Measurements from ENCODE around the gene TIAM2.

The TIAM2 gene

DNA sequence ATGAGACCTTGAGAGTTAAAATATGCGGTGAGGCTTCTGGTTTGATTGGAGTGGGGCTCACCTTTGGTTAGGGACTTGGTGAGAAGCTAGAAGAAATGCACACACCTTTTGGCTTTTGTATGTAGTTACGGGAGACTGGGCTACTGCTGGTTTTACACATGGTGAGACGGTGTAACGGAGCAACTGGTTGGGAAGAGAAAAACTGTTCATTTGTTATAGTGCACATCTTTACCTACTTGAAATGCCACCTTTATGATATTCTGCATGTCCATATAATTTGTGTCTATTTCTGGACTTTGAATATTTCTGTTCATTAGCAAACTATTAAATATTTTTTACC, 31.6 kb downstream of the TIAM2 start:
- DNase-seq = no peak

DNA sequence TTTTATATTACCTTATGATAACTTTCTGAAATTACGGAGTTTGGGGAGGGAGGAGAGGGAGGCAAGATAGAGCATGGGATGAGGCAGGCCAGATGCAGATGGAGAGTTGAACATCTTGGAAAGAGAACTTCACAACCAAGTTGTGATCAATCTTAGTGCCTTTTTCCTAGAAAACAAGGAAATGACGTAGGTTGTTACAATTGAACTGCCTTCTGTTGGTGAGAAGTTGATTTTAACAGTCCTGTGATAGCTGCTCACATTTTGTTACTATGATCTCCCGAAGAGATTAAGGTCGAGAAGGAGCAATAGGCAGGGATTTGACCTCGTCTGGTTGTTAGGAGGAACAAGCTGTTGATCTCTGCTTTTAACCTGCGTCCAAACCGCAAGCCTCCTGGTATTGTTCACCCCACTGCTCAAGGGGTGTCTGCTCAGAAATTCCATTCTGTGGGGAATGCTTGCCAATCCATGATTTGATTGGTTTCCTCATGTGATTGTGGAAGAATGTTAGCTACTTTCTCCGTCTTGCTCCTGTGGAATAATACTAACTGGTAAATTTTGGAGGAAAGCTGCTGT, 35.1 kb downstream of the TIAM2 start:
- DNase-seq = no peak

DNA sequence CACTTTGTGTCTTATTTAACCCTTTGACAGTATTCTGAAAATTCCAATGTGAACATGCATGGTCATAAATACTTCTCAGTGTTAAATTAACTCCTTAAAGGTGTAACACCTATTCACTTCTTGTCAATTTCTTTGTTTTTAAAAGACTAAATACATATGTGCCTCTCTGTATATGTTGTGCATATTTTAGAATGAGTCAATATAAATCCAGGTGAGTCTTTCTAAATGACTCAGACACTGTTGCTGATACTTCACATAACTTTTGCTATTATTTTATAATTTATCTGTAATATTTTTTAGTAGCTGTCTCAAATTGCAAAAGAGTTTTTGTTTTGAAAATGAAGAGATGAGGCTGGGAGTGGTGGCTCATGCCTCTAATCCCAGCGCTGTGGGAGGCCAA, 36.0 kb downstream of the TIAM2 start:
- DNase-seq = no peak

DNA sequence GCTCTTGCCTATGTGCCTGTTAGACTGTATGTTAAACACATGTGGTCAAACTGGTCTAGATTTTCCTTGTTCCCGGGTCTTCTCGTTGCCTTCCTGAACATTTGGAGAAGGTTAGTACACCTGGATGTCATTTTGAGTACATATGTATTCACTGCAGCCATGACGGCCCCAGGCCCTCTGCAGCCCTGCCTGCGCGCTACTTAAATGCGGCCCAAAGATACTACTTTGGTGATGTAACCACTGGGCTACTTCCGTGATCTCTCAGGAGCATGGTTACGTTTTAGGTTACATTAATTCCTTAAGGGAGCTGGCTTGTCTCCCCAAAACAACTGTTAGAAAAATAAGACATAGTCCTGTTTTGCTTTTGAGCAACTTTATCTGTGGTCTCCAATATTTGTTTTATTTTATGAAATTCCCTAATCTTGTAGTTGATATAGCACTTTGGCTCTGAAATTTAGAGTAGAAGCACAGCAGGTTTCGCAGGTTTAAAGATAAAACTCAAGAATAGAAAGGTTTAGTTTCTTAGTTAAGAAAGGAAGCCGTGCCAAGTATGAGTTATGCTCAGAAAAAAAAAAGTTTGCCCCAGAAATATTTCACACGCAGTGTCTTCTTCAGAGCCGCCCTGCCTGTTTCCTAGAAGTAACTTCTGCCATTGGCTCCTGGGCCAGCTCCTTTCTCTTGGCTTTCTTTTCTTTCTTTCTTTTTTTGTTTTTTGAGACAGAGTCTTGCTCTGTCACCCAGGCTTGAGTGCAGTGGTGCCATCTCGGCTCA, 38.1 kb downstream of the TIAM2 start:
- no peak for DNase-seq

DNA sequence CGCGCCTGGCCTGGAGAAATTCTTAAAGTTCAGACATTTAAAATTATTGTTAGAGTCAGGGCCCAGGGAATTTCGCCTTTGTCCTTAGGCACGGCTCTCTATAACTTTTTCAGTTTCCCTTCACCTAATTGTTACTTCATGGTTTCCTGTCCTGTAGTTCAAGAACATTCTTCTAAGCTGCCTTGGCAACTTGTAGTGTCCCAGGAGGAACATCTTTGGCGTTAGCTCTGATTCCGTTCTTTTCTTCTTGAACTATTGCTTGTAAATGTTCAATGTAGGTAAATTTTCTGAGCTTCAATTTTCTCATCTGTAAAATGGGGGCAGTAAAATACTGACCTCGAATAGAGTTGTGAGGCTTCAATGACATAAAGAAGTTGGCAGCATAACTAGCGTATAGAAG, 41.8 kb downstream of the TIAM2 start:
- no peak for DNase-seq

DNA sequence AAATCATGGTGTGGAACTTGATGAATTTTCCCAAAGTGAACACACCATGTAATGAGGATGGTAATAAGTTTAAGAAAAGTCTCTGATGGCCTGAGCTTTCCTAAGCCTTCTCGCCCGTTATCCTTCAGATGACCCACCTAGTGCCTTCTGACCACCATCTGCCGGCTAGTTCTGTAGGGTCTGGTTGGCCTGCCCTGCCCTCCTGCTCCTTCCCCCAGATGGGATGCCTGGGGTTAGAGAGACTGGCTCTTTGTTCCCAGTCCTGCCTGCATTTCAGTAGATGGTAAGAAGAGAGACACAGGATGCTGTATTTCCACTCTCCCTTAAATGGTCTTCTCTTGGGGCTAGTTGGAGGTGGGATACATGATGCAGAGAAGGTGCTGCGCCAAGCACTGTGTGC, 43.0 kb downstream of the TIAM2 start:
- no peak for DNase-seq

DNA sequence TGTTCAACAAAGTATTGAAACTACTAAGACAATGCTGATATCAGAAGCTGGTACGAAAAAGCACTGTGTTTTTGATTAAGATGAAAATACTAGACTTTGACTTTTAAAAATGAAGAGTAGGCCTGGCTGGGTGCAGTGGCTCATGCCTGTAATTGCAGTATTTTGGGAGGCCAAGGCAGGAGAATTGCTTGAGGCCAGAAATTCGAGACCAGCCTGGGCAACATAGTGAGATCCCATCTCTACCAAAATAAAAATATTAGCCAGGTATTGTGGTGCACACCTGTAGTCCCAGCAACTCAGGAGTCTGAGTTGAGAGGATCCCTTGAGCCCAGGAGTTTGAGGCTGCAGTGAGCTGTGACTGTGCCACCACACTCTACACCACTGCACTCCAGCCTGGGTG, 43.4 kb downstream of the TIAM2 start:
- no peak for DNase-seq

DNA sequence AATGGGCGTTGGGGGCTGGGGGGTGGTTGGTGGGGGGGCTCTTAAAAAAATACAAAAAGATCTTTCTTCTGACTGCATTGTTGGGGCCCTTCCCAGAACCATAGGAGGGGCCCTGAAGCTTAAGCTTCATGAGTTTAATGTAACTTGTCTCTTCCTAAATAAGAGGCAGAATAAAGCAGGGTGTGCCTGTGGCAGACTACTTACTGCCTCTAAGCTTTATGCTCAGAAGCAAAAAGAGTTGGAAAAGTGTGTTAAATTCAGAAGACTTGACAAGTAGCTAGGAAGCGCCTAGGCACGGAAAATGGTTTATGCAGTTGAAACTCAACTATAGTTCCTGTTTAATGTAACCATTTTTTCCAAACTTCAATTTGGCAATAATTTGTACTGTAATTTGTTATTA, 44.5 kb downstream of the TIAM2 start:
- no peak for DNase-seq

DNA sequence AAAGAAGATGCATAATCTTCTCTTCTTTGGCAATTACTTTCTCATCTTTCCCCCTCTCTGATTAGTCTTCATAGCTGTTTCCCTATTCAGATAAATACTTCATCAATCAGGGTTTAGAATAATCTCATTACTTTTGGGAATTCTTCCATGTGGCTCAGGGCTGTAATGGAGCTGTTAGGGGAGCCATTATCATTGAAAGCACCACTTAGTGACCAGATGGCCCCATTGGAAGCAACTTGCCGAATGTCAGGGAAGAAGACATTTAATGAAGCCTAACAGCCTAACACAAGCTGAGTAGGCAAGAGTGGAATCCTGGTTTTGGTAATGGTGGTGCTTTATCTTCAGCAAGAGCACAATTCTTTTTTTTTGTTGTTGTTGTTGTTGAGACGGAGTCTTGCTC, 45.0 kb downstream of the TIAM2 start:
- DNase-seq = no peak

DNA sequence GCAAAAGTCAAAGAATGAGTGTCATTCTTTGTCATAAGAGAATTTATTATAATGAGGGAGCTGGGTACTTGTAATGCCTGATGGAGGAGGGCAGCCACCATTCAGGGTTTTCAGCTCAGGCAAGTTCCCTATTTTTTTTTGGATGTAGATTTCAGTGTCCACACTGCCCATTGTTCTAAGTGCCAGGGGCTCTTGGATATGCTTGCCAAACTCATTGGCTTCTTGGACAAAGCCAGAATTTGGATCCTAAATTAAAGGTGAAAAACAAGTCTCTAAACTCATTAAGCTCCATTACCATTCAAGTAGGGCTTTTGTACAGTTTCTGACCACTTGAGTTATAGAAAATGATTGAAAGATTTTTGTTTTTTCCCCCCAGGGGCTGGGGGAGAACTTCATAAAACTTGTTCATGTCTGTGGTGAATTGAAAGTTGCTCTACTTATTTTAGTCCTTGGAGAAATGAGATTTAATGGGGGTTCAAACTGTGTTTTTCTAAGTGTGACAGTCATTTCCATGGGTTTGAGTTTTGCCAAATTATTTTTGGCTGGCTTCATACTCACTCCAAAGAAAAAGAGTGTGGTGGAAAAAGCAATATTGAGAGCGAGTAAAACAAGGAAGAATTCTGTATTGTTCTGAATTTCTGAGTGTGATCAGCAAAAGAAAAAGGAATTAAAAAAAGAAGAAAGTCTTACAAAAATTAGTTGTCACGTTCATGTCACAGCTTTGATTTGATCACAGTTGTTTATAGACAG, 46.0 kb downstream of the TIAM2 start:
- no peak for DNase-seq

DNA sequence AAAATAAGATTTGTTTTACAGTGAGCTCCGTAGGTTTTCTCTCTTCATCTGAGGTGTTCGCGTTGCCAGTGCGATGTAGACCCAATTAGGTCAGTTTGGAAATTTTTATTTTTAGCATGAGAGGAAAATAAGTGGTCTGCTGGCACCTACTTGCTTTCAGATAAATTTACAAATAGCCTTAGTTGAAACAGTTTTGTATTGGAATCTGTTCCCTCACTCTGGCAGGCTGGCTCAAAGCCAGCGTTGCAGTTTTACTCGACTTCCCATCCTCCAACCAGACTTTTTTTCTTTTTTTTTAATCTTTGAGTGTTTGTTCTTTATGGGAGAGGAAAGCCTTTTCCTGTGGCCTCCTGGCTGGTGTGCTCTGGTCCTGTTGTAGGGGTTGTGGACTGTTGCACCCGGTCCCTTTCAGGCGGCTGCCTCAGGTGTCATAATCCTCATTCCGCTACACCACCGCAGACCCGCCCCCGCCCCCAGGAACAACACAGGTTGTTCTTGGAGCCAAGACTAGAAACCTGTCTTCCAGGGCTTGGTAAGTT, 46.7 kb downstream of the TIAM2 start:
- DNase-seq = no peak

DNA sequence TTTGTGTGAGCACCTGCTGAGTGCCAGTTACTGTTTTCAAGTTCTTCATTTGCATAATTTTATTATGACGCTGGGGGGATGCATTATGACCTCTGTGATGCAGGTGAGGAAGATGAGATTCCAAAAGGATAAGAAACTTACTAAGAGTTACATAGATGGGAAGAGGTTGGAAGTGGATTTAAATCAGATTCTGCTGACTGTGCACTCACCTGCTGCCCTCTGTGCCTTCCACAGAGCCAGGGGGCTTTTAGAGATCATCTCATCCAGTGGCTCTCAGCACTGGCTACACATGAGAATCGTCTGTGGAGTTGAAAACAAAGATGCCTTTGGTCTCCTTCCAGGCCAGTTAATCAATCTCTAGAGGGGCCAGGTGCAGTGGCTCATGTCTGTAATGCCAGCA, 47.9 kb downstream of the TIAM2 start:
- no peak for DNase-seq

DNA sequence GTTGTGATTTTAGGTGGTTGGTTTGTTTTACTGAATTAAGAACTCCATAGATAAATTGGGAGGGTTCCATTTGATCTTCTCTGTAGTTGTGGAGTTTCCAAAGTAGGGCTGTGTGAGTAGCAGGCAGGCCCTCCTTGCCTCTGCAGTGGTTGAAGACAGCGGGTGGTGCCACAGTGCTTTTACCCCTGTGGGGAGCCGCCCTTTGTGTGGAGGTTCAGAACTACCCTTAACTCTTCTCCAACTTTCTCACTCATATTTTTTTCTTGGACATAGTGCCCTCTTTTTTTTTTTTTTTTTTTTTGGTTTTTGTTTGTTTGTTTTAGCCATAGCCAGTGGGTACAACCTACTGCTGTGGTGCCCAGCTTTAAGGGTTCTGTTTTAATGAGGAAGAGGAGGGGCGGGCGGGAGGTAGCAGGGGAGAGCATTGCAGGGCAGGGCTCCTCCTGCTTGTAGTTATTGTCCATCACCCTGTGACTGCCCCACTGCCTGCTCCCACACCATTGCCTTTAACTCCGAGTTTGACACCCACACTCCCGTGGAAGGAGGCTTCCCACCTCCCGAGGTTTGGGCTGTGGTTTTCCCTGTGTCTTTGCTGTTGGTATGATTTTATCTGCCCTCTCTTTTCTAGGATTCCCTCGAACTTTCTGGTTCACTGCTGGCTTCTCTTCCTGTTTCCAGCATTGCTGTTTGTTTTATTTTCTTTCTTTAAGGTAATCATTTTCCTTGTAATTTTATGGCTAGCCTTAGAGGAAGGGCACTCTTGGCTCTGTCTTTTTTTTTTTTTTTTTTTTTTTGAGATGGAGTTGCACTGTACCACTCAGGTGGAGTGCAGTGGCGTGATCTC, 50.7 kb downstream of the TIAM2 start:
- no peak for DNase-seq

DNA sequence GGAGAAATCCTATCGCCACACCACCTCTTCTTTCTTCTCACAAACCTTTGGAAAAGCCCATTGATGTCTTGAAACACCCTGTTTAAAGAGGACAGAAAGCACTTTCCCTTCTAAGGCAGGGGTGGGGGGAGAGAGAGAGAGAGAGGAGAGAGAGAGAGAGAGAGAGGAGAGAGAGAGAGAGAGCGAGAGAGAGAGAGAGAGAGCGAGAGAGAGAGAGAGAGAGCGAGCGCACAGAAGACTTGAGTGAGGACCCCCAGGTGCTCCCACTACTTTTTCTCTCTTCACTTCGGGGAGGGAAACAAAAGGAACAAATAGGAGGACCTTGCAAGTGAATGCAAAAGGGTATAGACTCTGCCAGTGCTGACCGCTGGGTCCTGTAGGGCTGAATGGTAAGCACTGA, 52.4 kb downstream of the TIAM2 start:
- DNase-seq = no peak

DNA sequence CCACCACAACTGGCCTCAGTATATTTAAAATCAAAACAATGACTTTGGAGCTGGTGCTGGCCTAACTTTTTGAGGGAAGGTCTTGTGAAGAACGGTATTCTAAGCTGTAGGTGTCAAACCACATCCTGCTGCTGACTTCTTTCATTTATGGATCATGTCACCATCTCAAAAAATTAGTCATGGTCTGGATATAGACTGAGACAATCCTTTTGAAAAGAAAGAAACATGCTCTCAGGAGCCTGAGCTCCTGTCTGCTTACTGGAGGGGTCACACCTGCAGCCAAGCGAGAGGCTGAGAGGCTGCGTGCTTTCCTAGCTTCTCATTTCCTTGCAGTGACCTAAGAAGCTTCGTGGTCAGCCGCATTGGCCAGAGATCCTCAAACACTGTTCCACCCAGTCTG, 55.2 kb downstream of the TIAM2 start:
- DNase-seq = no peak

DNA sequence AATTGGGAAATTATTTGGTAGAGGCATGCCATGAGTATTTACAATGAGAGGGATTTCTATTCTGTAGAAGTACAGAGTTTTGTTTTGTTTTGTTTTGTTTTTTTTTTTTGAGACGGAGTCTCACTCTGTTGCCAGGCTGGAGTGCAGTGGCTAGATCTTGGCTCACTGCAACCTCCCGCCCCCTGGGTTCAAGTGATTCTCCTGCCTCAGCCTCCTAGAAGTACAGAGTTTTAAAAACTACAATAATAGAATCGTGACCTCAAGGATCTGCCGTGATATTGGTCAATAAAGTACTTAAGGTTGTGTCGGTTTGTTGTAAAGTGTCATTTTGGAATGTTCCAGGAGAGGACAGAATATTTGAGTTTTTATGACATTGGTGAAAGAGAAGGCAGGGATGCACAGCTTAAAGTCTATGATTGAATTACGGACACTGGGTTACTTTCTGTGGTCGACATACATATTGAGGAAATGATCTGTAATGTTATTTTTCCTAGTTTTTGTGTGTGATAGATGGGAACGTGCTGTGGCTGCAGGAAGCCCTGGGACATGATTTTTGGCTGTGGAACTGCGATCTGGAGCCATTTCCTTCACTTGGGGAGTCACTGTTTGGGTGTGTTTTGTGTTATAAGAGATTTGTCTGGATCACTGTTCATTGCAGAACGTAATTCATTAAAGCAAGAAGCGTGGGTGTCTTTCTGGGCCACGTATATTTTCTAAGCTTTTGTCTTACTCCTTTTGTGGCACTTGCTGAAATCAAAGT, 59.6 kb downstream of the TIAM2 start:
- DNase-seq = no peak

DNA sequence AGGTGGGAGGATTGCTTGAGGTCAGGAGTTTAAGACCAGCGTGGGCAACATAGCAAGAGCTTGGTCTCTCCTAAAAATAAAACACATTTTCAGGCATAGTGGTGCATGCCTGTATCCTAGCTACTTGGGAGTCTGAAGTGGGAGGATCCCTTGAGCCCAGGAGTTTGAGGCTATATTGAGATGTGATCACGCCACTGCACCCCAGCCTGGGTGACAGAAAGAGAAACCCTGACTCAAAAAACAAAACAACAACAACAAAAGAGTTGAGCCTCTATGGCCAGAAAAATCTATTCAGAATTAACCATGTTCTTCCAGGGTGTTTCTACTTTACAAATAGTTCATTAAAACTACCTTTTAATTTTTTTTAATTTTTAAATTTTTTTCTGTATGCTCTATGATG, 60.6 kb downstream of the TIAM2 start:
- no peak for DNase-seq

DNA sequence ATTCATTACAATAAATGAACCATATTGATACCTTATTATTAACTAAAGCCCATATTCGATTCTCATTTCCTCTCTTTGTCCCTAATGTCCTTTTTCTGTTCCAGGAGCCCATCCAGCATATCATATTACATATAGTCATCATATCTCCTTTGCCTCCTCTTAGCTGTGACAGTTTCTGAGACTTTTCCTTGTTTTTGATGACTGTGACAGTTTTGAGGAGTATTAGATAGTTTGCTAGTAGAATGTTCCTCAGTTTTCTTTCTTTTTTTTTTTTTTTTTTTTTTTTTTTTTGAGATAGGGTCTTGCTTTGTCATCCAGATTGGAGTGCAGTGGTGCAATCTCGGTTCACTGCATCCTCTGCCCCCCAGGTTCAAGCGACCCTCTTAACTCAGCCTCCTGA, 61.6 kb downstream of the TIAM2 start:
- no peak for DNase-seq

DNA sequence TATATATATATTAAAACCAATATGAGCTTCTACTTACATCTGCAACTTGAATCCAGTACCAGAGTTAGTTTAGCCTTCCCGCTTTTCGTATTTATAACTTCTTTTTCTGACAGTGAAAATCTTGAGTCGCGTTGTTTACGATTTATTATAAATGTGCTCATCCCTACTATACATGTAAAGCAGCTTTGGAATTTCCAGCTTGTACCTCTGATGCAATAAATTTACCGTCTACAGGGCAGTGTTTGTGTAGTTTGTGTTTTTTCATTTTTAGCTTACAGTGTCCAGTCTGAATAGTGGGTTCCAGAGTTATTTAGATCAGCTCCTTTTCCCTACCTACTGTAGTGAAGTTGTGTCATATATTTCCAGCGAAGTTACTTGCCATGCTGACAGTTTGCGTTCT, 66.3 kb downstream of the TIAM2 start:
- DNase-seq = no peak

DNA sequence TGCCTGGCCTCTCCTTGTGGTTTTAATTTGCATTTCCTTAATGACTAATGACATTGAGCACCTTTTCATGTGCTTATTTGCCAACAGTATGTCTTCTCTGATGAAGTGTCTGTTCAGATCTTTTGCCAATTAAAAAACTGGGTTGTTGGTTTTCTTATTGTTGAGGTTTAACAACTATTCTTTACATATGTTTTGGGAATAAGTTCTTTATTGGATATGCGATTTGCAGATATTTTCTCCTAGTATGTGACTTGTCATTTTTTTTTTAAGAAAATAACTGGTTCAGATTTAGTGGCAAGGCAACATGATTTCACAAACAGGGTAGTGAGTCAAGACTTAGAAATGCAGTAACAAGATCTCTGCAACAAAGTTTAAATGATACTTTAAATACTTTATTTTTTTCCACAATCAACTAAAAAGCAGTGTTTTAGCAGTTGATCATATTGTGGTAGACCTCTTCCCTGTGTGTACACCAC, 67.8 kb downstream of the TIAM2 start:
- DNase-seq = no peak

DNA sequence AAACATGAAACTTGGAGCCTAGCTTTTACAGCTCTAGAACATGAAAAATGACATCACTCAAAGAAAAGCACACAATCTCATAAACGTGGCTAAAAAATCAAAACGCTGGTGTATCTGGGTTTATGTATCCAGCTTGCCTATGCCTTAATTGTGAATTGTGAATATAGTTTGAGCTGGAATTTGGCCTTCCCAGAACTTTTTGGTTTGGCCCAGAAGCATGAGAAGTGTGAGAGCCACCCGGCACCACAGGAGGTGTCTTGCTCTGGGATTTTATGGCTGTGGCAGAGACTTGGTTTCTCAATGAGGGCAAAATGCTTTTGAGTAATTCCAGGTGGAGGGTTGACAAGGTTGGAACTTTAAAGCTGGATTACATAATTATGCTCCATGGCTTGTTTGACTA, 69.2 kb downstream of the TIAM2 start:
- DNase-seq = no peak

DNA sequence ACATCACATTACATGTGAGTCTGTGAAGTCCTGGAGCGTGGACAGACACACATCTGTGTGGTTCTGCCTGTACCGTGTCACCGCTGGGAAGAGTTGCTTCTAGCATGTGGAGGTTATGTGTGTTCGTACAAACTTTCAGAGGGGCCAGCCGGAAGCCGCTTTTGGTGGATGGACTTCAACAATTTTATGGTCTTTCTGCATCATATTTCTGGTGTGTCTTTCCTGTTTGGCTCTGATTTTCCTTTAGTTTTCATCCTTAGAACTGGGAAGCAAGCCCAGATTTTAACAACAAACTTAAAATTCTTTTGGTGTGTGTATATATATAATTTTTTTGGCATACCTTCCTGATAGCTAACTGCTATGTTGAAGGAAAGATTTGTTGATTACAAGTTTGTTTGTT, 71.2 kb downstream of the TIAM2 start:
- DNase-seq = no peak

All from activated CD8-positive, alpha-beta memory T cell treated with anti-CD3 and anti-CD28 coated beads, Interleukin-2, amount 50 U/mL, for 4 hours (primary cell).